Measurements from ENCODE around the gene NEMF.

GRCh38 chr14:49888293-49888692, 35.7 kb upstream of the NEMF start:
- TF ChIP-seq, protein P1, sequence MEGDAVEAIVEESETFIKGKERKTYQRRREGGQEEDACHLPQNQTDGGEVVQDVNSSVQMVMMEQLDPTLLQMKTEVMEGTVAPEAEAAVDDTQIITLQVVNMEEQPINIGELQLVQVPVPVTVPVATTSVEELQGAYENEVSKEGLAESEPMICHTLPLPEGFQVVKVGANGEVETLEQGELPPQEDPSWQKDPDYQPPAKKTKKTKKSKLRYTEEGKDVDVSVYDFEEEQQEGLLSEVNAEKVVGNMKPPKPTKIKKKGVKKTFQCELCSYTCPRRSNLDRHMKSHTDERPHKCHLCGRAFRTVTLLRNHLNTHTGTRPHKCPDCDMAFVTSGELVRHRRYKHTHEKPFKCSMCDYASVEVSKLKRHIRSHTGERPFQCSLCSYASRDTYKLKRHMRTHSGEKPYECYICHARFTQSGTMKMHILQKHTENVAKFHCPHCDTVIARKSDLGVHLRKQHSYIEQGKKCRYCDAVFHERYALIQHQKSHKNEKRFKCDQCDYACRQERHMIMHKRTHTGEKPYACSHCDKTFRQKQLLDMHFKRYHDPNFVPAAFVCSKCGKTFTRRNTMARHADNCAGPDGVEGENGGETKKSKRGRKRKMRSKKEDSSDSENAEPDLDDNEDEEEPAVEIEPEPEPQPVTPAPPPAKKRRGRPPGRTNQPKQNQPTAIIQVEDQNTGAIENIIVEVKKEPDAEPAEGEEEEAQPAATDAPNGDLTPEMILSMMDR (IDR thresholded peaks at IDR 0.05) = no peak
- no peak for TF ChIP-seq ZFX (IDR thresholded peaks at IDR 0.05; ENCODE audit: borderline replicate concordance)
